HG03571 (cell line): Measurements from ENCODE around the gene RARS2.

ENCODE experiments used
- ATAC-seq: cut with Tn5 transposase; IDR thresholded peaks from one replicate; pipeline ENCODE4 v1.9.1; 2021; ENCODE audit not compliant: unreplicated experiment

The RARS2 gene

GRCh38 chr6:87574237-87574804, 15.5 kb downstream of the RARS2 start:
- no peak for ATAC-seq

- no peak for ATAC-seq
Observed at GRCh38 chr6:87573307-87574024, 16.3 kb downstream of the RARS2 start.

- no peak for ATAC-seq
Observed at GRCh38 chr6:87572883-87573282, 16.9 kb downstream of the RARS2 start.

- ATAC-seq, result no peak
Observed at GRCh38 chr6:87572021-87572420, 17.8 kb downstream of the RARS2 start.

GRCh38 chr6:87561017-87561416, 28.8 kb downstream of the RARS2 start:
- no peak for ATAC-seq

GRCh38 chr6:87558446-87558845, 31.3 kb downstream of the RARS2 start:
- no peak for ATAC-seq

- no peak for ATAC-seq
Observed at GRCh38 chr6:87555506-87555905, 34.3 kb downstream of the RARS2 start.

- ATAC-seq, result no peak
Observed at GRCh38 chr6:87553159-87553765, 36.5 kb downstream of the RARS2 start.

GRCh38 chr6:87551799-87552198, 38.0 kb downstream of the RARS2 start:
- no peak for ATAC-seq

GRCh38 chr6:87544474-87544735, 45.4 kb downstream of the RARS2 start:
- no peak for ATAC-seq

GRCh38 chr6:87543696-87544473, 45.9 kb downstream of the RARS2 start:
- ATAC-seq, result no peak

- ATAC-seq, result no peak
Observed at GRCh38 chr6:87541744-87542143, 48.0 kb downstream of the RARS2 start.

- ATAC-seq, result no peak
Observed at GRCh38 chr6:87541041-87541440, 48.7 kb downstream of the RARS2 start.

- no peak for ATAC-seq
Observed at GRCh38 chr6:87540539-87540938, 49.2 kb downstream of the RARS2 start.

GRCh38 chr6:87539554-87539953, 50.2 kb downstream of the RARS2 start:
- ATAC-seq, result no peak

- ATAC-seq, result no peak
Observed at GRCh38 chr6:87538510-87539260, 51.1 kb downstream of the RARS2 start.

GRCh38 chr6:87534377-87535047, 55.3 kb downstream of the RARS2 start:
- no peak for ATAC-seq

GRCh38 chr6:87529221-87529620, 60.6 kb downstream of the RARS2 start:
- ATAC-seq, result no peak

- ATAC-seq, result no peak
Observed at GRCh38 chr6:87522686-87523085, 67.1 kb downstream of the RARS2 start.

- no peak for ATAC-seq
Observed at GRCh38 chr6:87518453-87518852, 71.3 kb downstream of the RARS2 start.

- ATAC-seq, result no peak
Observed at GRCh38 chr6:87514831-87515230, 75.0 kb downstream of the RARS2 start.
